WTC11 (cell line): ENCODE data around the gene OMA1.

Experiments
- KAT7 ChIP-seq: sonication (generic); formaldehyde crosslinking; IDR thresholded peaks from 2 replicates; pipeline ENCODE4 v1.8.1; 2023; ENCODE audit warnings: missing genetic modification reagents, mild to moderate bottlenecking, borderline replicate concordance
- MXD4 ChIP-seq: fragments of 250-450 bp; sonication (Bioruptor Pico); IDR thresholded peaks from 2 replicates; pipeline ENCODE4 v1.8.0; 2021; ENCODE audit warnings: mild to moderate bottlenecking, moderate library complexity, borderline replicate concordance
- NR2C2 ChIP-seq: sonication (generic); formaldehyde crosslinking; IDR thresholded peaks from 2 replicates; pipeline ENCODE4 v1.8.0; 2022; ENCODE audit warnings: mild to moderate bottlenecking, missing genetic modification reagents
- TF ChIP-seq, protein P1 (sequence below): sonication (generic); formaldehyde crosslinking; IDR thresholded peaks from 2 replicates; pipeline ENCODE4 v1.8.1; 2022; ENCODE audit warnings: mild to moderate bottlenecking, missing genetic modification reagents, moderate library complexity, borderline replicate concordance
- TF ChIP-seq, protein P2 (sequence below): fragments of 200-600 bp; IDR thresholded peaks from 2 replicates; pipeline ENCODE4 v1.8.0; 2022; ENCODE audit warnings: antibody characterized with exemption
- TF ChIP-seq, protein P3 (sequence below): sonication (generic); formaldehyde crosslinking; IDR thresholded peaks from 2 replicates; pipeline ENCODE4 v1.8.1; 2023; ENCODE audit warnings: mild to moderate bottlenecking, missing genetic modification reagents, moderate library complexity
- TF ChIP-seq, protein P4 (sequence below): sonication (generic); formaldehyde crosslinking; IDR thresholded peaks from 2 replicates; pipeline ENCODE4 v1.8.1; 2023; ENCODE audit warnings: mild to moderate bottlenecking, missing genetic modification reagents

DNA sequence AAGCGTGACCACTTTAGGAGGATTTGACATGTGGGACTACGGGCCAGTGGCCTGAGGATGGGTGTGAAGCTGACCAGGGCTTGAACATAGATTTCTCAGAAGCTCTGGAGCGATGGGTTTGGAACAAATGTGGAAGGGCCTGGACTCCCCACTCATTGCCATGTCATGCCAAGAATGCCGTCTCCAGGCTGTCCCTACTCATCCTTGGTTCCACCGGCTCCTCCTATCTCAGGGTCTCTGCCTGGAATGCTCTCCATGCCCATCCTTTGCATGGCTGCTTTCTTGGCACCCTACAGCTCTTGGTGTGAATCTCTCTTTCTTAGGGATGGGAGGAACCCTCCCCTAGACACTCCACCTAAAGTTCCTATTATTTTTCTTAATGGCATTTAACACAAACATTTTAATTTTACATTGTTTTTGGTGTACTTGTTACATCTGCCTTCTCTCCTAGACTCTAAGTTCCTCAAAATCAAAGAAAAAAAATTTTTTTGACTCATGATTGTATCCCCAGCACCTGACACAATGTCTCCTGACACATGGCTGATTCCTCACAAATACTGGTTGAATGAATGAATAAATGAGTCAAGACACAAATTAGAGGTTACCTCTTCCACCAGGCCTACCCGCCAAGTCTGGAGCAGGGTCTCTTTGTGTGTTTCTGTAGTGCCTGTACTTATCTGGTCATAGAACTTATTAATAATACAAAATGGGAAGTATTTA lies 114.5 kb downstream of the OMA1 start:
- TF ChIP-seq, protein P1, sequence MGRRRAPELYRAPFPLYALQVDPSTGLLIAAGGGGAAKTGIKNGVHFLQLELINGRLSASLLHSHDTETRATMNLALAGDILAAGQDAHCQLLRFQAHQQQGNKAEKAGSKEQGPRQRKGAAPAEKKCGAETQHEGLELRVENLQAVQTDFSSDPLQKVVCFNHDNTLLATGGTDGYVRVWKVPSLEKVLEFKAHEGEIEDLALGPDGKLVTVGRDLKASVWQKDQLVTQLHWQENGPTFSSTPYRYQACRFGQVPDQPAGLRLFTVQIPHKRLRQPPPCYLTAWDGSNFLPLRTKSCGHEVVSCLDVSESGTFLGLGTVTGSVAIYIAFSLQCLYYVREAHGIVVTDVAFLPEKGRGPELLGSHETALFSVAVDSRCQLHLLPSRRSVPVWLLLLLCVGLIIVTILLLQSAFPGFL (CRISPR knock-in tag), result no peak
- TF ChIP-seq MXD4, result no peak
- TF ChIP-seq, protein P2, sequence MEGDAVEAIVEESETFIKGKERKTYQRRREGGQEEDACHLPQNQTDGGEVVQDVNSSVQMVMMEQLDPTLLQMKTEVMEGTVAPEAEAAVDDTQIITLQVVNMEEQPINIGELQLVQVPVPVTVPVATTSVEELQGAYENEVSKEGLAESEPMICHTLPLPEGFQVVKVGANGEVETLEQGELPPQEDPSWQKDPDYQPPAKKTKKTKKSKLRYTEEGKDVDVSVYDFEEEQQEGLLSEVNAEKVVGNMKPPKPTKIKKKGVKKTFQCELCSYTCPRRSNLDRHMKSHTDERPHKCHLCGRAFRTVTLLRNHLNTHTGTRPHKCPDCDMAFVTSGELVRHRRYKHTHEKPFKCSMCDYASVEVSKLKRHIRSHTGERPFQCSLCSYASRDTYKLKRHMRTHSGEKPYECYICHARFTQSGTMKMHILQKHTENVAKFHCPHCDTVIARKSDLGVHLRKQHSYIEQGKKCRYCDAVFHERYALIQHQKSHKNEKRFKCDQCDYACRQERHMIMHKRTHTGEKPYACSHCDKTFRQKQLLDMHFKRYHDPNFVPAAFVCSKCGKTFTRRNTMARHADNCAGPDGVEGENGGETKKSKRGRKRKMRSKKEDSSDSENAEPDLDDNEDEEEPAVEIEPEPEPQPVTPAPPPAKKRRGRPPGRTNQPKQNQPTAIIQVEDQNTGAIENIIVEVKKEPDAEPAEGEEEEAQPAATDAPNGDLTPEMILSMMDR, result no peak
- no peak for TF ChIP-seq KAT7 (CRISPR knock-in tag)
- TF ChIP-seq, protein P3, sequence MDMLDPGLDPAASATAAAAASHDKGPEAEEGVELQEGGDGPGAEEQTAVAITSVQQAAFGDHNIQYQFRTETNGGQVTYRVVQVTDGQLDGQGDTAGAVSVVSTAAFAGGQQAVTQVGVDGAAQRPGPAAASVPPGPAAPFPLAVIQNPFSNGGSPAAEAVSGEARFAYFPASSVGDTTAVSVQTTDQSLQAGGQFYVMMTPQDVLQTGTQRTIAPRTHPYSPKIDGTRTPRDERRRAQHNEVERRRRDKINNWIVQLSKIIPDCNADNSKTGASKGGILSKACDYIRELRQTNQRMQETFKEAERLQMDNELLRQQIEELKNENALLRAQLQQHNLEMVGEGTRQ (CRISPR knock-in tag), result no peak
- TF ChIP-seq, protein P4, sequence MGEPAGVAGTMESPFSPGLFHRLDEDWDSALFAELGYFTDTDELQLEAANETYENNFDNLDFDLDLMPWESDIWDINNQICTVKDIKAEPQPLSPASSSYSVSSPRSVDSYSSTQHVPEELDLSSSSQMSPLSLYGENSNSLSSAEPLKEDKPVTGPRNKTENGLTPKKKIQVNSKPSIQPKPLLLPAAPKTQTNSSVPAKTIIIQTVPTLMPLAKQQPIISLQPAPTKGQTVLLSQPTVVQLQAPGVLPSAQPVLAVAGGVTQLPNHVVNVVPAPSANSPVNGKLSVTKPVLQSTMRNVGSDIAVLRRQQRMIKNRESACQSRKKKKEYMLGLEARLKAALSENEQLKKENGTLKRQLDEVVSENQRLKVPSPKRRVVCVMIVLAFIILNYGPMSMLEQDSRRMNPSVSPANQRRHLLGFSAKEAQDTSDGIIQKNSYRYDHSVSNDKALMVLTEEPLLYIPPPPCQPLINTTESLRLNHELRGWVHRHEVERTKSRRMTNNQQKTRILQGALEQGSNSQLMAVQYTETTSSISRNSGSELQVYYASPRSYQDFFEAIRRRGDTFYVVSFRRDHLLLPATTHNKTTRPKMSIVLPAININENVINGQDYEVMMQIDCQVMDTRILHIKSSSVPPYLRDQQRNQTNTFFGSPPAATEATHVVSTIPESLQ (CRISPR knock-in tag), result no peak
- no peak for TF ChIP-seq NR2C2 (CRISPR knock-in tag)
